ENCODE results near the gene C15orf40. TPM values are rescaled to one million over a fixed set of nuclear protein-coding genes. Genes with fewer than 3 reads are reported as not detected.

C15orf40 gene
- polyA plus RNA-seq, 2 of the 4 experiments (the other 2 are of a cell fraction) = 48.0 to 55.0 TPM

- FAIRE-seq (no peak), DNase-seq (ENCODE audit: low read depth in 1 of 2, low spot score in 1 of 2) (no peak), ATAC-seq (no peak)
- TF ChIP-seq ZSCAN20 (CRISPR knock-in tag; IDR thresholded peaks at IDR 0.05) = no peak
- TF ChIP-seq, protein P1, sequence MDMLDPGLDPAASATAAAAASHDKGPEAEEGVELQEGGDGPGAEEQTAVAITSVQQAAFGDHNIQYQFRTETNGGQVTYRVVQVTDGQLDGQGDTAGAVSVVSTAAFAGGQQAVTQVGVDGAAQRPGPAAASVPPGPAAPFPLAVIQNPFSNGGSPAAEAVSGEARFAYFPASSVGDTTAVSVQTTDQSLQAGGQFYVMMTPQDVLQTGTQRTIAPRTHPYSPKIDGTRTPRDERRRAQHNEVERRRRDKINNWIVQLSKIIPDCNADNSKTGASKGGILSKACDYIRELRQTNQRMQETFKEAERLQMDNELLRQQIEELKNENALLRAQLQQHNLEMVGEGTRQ (IDR thresholded peaks at IDR 0.05) = no peak
- TF ChIP-seq FOSL2 (IDR thresholded peaks at IDR 0.05) = no peak
- TF ChIP-seq FOSL2 (CRISPR knock-in tag; IDR thresholded peaks at IDR 0.05) = no peak
- no peak for TF ChIP-seq ZNF302 (CRISPR knock-in tag; IDR thresholded peaks at IDR 0.05)
- TF ChIP-seq JUN (IDR thresholded peaks at IDR 0.05) = no peak
- TF ChIP-seq PHF8 (IDR thresholded peaks at IDR 0.05; ENCODE audit: borderline replicate concordance, low read depth) = no peak
- TF ChIP-seq KDM1A (IDR thresholded peaks at IDR 0.05; ENCODE audit: low read depth) = no peak
- no peak for TF ChIP-seq JUNB (IDR thresholded peaks at IDR 0.05)
- TF ChIP-seq HEYL (CRISPR knock-in tag; IDR thresholded peaks at IDR 0.05) = no peak
- TF ChIP-seq MAZ (IDR thresholded peaks at IDR 0.05; ENCODE audit: borderline replicate concordance, low read depth, low read length) = no peak
- no peak for TF ChIP-seq HOXB5 (CRISPR knock-in tag; IDR thresholded peaks at IDR 0.05)
- no peak for TF ChIP-seq KDM5A (IDR thresholded peaks at IDR 0.05)
- ChIA-PET POLR2A (no interaction called here), CTCF (interaction anchor here (0.7 to 1.5 kb wide), 2 partner anchors 8 to 240 kb away, joined by 3 read pairs; no protein-coding TSS in a partner anchor)
- Histone ChIP-seq H3K4me1 (peaks cover 10% of the 10 kb centered on the region; the same call in 2 of the 3 replicates), H3K27ac (no peak overlapping the region), H3K4me3 (no peak overlapping the region), H3K4me2 (no peak overlapping the region), H3K9me3 (no peaks in the 10 kb centered on the region)
- 68% methylated on average over 8 of the region's 8 CpGs for WGBS (ENCODE audit: missing lambda C conversion rate)
These were observed 65.2 kb downstream of the C15orf40 start for GRCh38 chr15:82946155-82946701.

GRCh38 chr15:82945326-82945725 is 66.1 kb downstream of the C15orf40 start:
- H3K4me2 ChIP-seq = no peak overlapping the region
- no peak overlapping the region for H3K27ac ChIP-seq
- 93% methylated on average over 5 of the region's 5 CpGs for WGBS (ENCODE audit: missing lambda C conversion rate)
- H3K4me3 ChIP-seq = no peak overlapping the region
- no peak for TF ChIP-seq KDM5A (IDR thresholded peaks at IDR 0.05)
- peaks cover 10% of the 10 kb centered on the region; the same call in 2 of the 3 replicates for H3K4me1 ChIP-seq
- CTCF ChIA-PET = interaction anchor here (1.5 kb wide), 1 partner anchor 7 kb away, joined by 3 read pairs; no protein-coding TSS in a partner anchor
- no peak for DNase-seq (ENCODE audit: low read depth in 1 of 2, low spot score in 1 of 2)
- POLR2A ChIA-PET = no interaction called here
- no peak for FAIRE-seq
- no peak for ATAC-seq
- no peaks in the 10 kb centered on the region for H3K9me3 ChIP-seq

DNA sequence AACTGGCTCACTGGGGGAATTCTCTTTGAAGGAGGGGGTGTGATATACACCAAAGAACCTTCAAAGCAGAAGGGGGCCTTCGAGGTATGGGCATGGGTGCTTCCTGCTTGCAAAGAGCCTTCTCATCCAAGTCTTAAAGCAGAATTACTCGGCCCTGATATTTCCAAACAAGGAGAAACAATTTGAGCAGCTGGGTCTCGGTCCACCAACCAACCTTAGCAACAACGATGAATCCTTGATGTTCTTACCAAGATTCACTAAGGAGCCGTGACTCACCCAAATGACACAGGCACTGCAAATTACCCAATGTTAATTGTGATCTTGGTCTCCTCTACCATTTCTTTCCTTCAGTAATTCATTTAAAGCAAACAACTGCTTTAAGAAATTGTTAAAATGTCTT is 66.6 kb downstream of the C15orf40 start:
- WGBS (ENCODE audit: missing lambda C conversion rate) = 58% methylated on average over 5 of the region's 5 CpGs
- H3K4me1 ChIP-seq = peaks cover 10% of the 10 kb centered on the region; the same call in 2 of the 3 replicates
- H3K9me3 ChIP-seq = no peaks in the 10 kb centered on the region
- H3K4me2 ChIP-seq = no peak overlapping the region
- ChIA-PET CTCF (interaction anchor here (1.7 kb wide), 1 partner anchor 11 kb away, joined by 4 read pairs; no protein-coding TSS in a partner anchor), POLR2A (no interaction called here)
- ATAC-seq = no peak
- no peak for TF ChIP-seq NFE2L2 (conservative IDR thresholded peaks at IDR 0.05; ENCODE audit: low read length)
- TF ChIP-seq POLR2A (IDR thresholded peaks at IDR 0.05; ENCODE audit: low read length) = no peak
- no peak for TF ChIP-seq ATOH8 (CRISPR knock-in tag; IDR thresholded peaks at IDR 0.05; ENCODE audit: low read depth)
- no peak for TF ChIP-seq RFX5 (IDR thresholded peaks at IDR 0.05)
- TF ChIP-seq CHD4 (IDR thresholded peaks at IDR 0.05; ENCODE audit: borderline replicate concordance) = no peak
- no peak for TF ChIP-seq ZFP36 (IDR thresholded peaks at IDR 0.05; ENCODE audit: borderline replicate concordance, partially characterized antibody)
- TF ChIP-seq NR3C1 (IDR thresholded peaks at IDR 0.05) = no peak
- no peak for TF ChIP-seq GATA3 (IDR thresholded peaks at IDR 0.05; ENCODE audit: borderline replicate concordance)
- TF ChIP-seq, protein P1 (IDR thresholded peaks at IDR 0.05) = no peak
- TF ChIP-seq ZC3H11A (IDR thresholded peaks at IDR 0.05) = no peak
- no peak for TF ChIP-seq HEYL (CRISPR knock-in tag; IDR thresholded peaks at IDR 0.05)
- no peak overlapping the region for H3K27ac ChIP-seq
- DNase-seq (ENCODE audit: low read depth in 1 of 2, low spot score in 1 of 2) = no peak
- no peak overlapping the region for H3K4me3 ChIP-seq
- FAIRE-seq = no peak

Data from A549 (cell line).